HG03103 (cell line): ENCODE measurements around the gene ENPP6.
"Not testable (repeated sequence)": the region's sequence is repeated elsewhere in the genome, so short reads cannot be mapped to it uniquely, and the experiment has no call there.

Experiments used
- ATAC-seq: cut with Tn5 transposase; IDR thresholded peaks from one replicate; pipeline ENCODE4 v1.9.1; 2021; ENCODE audit warnings: low read depth; ENCODE audit not compliant: unreplicated experiment

ENPP6 gene

GRCh38 chr4:184066584-184067300 is 150.9 kb downstream of the ENPP6 start:
- ATAC-seq, result no peak

DNA sequence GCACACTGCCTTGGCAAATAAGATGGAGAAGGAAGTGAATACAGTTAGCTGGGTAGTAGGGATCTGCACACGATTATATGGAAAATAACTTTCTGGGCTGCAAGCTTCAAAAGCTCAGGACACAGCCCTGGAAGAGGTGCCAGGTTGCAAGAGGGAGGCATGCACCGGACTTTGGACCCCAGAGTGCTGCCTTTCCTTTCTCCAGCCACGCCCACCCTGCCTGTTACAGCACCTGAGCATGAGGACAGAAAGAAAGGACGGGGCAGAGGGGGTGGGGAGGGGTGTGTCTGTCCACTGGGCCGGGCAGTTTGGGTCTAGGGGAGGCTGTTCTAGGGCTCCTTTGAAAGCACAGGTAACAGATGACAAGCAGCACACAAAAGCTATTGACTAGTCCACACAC is 152.8 kb downstream of the ENPP6 start:
- ATAC-seq, result no peak

DNA sequence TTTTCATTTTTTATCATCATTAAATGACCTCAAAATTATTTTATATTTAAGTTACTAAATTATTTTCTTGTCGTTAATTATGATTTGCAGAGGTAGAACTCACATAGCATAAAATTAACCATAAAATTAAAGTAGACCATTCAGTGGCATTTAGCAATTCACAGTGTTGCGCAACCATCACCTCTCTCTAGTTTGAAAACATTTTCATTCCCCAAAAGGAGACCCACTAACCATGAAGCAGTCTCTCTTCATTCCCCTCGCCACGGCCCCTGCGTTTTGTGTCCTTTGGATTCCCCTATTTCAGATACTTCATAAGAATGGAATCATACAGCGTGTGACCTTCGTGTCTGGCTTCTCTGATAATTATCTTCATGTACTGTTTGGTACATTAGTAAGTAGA is 154.9 kb downstream of the ENPP6 start:
- ATAC-seq, result no peak

GRCh38 chr4:184061582-184061981 is 156.1 kb downstream of the ENPP6 start:
- ATAC-seq, result no peak

GRCh38 chr4:184059099-184059498 is 158.6 kb downstream of the ENPP6 start:
- no peak for ATAC-seq

DNA sequence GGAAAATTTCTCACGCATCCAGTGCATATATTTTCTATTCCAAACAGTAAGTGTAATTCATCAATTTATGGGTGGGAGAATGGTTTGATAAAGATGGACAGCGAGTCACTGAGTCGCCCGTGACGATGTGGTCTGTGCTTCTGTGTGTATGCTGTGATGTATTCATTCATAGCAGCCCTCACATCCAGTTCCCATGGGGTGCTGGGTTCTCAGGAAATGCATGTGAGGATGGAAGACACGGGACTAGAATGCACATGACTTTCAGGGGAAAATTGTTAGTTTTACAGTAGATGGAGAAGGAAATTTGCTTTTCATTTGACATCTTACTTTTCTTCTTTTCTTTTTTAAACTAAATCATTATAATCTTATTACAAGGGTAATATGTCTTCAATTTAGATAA is 159.6 kb downstream of the ENPP6 start:
- ATAC-seq, result no peak

GRCh38 chr4:184056877-184057276 is 160.8 kb downstream of the ENPP6 start:
- ATAC-seq, result no peak

DNA sequence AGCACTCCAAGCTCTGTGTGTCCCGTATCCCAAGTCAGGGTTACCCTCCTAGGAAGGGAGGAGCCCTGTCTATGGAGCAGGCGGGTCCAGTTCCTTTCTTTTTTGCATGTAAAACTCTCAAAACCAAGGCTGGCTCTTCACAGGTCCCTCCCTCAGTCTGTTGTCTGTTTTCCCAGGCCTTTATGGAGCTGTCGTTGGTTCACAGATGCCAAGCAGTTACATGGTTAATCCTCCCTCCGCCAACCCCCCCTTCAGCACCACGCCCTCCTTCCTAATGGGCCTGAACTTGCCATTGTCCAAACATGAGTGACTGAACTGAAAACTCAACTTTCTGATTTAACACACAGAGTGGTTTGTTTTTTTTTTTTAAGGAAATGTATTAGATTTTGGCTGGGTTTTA is 164.2 kb downstream of the ENPP6 start:
- ATAC-seq, result no peak

DNA sequence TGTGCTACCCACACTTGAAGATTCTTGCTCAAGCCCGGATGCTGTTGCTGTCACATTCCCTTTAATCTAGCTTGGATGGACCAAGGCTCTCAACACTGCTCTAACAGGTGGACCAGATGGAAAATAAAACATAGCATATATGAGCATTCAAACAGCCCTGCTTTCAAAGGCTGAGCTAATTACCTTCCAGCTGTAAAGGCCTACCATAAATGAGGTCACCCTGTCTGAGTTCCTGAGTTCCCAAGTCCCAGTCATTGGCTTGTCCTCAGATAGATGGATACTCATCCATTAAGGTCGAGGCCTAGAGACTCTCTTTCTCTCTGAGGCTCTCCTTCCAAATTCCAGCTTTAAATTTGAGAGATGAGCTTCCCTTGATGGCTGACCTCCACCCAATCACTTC is 165.1 kb downstream of the ENPP6 start:
- ATAC-seq, result no peak

GRCh38 chr4:184051262-184051661 is 166.4 kb downstream of the ENPP6 start:
- not testable (repeated sequence) for ATAC-seq

DNA sequence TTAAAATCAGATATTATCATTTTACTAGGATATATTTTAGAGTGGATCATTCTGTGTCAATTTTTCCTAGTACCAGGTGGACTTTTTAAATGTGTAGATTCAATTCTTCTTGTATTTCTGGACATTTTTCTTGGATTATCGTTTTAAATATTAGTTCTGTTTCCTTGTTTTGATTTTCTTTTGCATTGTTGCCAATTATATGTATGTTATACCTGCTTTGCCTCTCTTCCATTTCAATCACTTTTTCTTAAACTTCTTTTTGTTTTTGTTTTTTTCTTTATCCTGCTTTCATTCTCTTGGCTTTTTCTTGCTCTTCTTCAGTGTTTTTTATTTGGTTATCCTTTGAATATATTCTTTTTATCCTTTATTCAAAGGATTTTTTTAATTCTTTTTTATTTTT is 171.5 kb downstream of the ENPP6 start:
- no peak for ATAC-seq

DNA sequence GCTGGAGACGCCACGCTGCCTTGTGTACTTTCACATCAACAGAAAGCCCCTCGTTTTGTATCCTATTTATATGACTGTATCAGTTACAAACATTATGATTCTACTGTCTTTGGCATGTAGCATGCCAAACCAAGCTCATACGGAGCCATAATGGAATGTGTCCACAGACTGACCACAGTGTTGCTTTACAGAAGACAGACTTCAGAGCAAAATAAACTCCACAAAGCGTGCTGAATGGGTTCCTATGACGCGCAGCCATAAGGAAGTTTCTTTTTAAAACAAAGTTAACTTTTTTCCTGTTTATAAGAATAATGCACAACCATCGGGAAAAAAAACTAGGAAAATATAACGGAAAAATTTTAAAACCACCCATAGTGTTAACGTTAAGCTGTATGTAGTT is 176.5 kb downstream of the ENPP6 start:
- no peak for ATAC-seq

- no peak for ATAC-seq
Observed at GRCh38 chr4:184039963-184040383, 177.7 kb downstream of the ENPP6 start.
